ENCODE measurements around the gene EGFL7. TPM values are rescaled to one million over a fixed set of nuclear protein-coding genes. Genes with fewer than 3 reads are reported as not detected.
A peak's percentile ranks its signal among the peaks of the same experiment; 100 is the strongest.

Gene EGFL7
- total RNA-seq, 2 experiments from 2014 or later, result 0.90 to 0.93 TPM

- Mint-ChIP-seq H3K4me1 (ENCODE audit: low read depth) (no peaks in the 10 kb centered on the region), H3K9me3 (no peaks in the 10 kb centered on the region), H3K36me3 (no peaks in the 10 kb centered on the region), H3K4me3 (no peak overlapping the region), H3K27me3 (no peaks in the 10 kb centered on the region), H3K27ac (no peak overlapping the region)
- intact Hi-C loops (cut with micrococcal nuclease), result no loop called here
- ChIA-PET POLR2A (no interaction called here), CTCF (no interaction called here)
- no peak for DNase-seq
Measured at GRCh38 chr9:136684339-136684738, 21.6 kb downstream of the EGFL7 start.

GRCh38 chr9:136684799-136685198 is 22.1 kb downstream of the EGFL7 start:
- Mint-ChIP-seq H3K27me3 (no peaks in the 10 kb centered on the region), H3K4me1 (ENCODE audit: low read depth) (no peaks in the 10 kb centered on the region), H3K36me3 (no peaks in the 10 kb centered on the region), H3K9me3 (no peaks in the 10 kb centered on the region), H3K4me3 (no peak overlapping the region), H3K27ac (no peak overlapping the region)
- POLR2A ChIA-PET, result no interaction called here
- CTCF ChIA-PET, result no interaction called here
- DNase-seq, result no peak
- intact Hi-C loops (cut with micrococcal nuclease), result no loop called here

GRCh38 chr9:136685216-136685615 is 22.5 kb downstream of the EGFL7 start:
- DNase-seq, result no peak
- Mint-ChIP-seq H3K4me1 (ENCODE audit: low read depth) (no peaks in the 10 kb centered on the region), H3K9me3 (no peaks in the 10 kb centered on the region), H3K4me3 (no peak overlapping the region), H3K27ac (no peak overlapping the region), H3K36me3 (no peaks in the 10 kb centered on the region), H3K27me3 (peaks cover 3% of the 10 kb centered on the region)
- ChIA-PET CTCF (interaction anchor here (1.3 kb wide), 1 partner anchor 43 kb away, joined by 3 read pairs; no protein-coding TSS in a partner anchor), POLR2A (no interaction called here)
- intact Hi-C loops (cut with micrococcal nuclease), result no loop called here

GRCh38 chr9:136685790-136686533 is 23.2 kb downstream of the EGFL7 start:
- intact Hi-C loops (cut with micrococcal nuclease), result no loop called here
- ChIA-PET CTCF (interaction anchor here (1.3 kb wide), 2 partner anchors 14 to 42 kb away, joined by 3 read pairs; no protein-coding TSS in a partner anchor), POLR2A (interaction anchor here (0.6 to 1.0 kb wide), 2 partner anchors 11 to 41 kb away, joined by 3 to 4 read pairs; no protein-coding TSS in a partner anchor)

GRCh38 chr9:136686534-136686793 is 23.7 kb downstream of the EGFL7 start:
- DNase-seq, result no peak
- Mint-ChIP-seq H3K36me3 (no peaks in the 10 kb centered on the region), H3K4me3 (peak overlapping the region; percentile 73), H3K4me1 (ENCODE audit: low read depth) (no peaks in the 10 kb centered on the region), H3K27me3 (peaks cover 3% of the 10 kb centered on the region), H3K9me3 (no peaks in the 10 kb centered on the region), H3K27ac (no peak overlapping the region)
- intact Hi-C loops (cut with micrococcal nuclease), result no loop called here
- POLR2A ChIA-PET, result interaction anchor here (1.0 kb wide), 1 partner anchor 11 kb away, joined by 3 read pairs; no protein-coding TSS in a partner anchor
- CTCF ChIA-PET, result interaction anchor here (1.3 kb wide), 2 partner anchors 15 to 41 kb away, joined by 3 read pairs; no protein-coding TSS in a partner anchor

More at GRCh38 chr9:136685790-136686533, 23.2 kb downstream of the EGFL7 start:
- Mint-ChIP-seq H3K9me3 (no peaks in the 10 kb centered on the region), H3K27me3 (peaks cover 3% of the 10 kb centered on the region), H3K27ac (no peak overlapping the region), H3K4me3 (peak overlapping the region; percentile 73), H3K36me3 (no peaks in the 10 kb centered on the region), H3K4me1 (ENCODE audit: low read depth) (no peaks in the 10 kb centered on the region)
- DNase-seq, result no peak

GRCh38 chr9:136686794-136687711 is 24.3 kb downstream of the EGFL7 start, which contains the start of gene AGPAT2:
Gene AGPAT2, minus strand, starts transcription at chr9:136687457. Its CDS starts 100 bp downstream, at chr9:136687357.
- peak; percentile 77 for DNase-seq
- Mint-ChIP-seq H3K36me3 (no peaks in the 10 kb centered on the region), H3K9me3 (no peaks in the 10 kb centered on the region), H3K27me3 (peaks cover 3% of the 10 kb centered on the region), H3K27ac (no peak within 1 kb of the TSS), H3K4me1 (ENCODE audit: low read depth) (no peaks in the 10 kb centered on the region), H3K4me3 (peak within 1 kb of the TSS; percentile 73)
- ChIA-PET POLR2A (interaction anchor here (1.0 kb wide), 1 partner anchor 10 kb away, joined by 3 read pairs; no protein-coding TSS in a partner anchor), CTCF (interaction anchor here (0.6 to 1.5 kb wide), 4 partner anchors 15 to 433 kb away, joined by 3 to 5 read pairs (median 3); no protein-coding TSS in a partner anchor)
- intact Hi-C loops (cut with micrococcal nuclease), result no loop called here

- Mint-ChIP-seq H3K36me3 (no peaks in the 10 kb centered on the region), H3K27ac (no peak overlapping the region), H3K4me1 (ENCODE audit: low read depth) (no peaks in the 10 kb centered on the region), H3K9me3 (no peaks in the 10 kb centered on the region), H3K4me3 (no peak overlapping the region), H3K27me3 (peaks cover 3% of the 10 kb centered on the region)
- CTCF ChIA-PET, result interaction anchor here (0.6 to 1.5 kb wide), 3 partner anchors 16 to 432 kb away, joined by 3 to 5 read pairs (median 3); no protein-coding TSS in a partner anchor
- POLR2A ChIA-PET, result no interaction called here
- intact Hi-C loops (cut with micrococcal nuclease), result no loop called here
- DNase-seq, result no peak
Measured at GRCh38 chr9:136687721-136688223, 25.1 kb downstream of the EGFL7 start.

- no peak overlapping the region for H3K4me3 Mint-ChIP-seq
- H3K27me3 Mint-ChIP-seq, result peaks cover 10% of the 10 kb centered on the region
- CTCF ChIA-PET, result interaction anchor here (0.9 to 1.5 kb wide), 3 partner anchors 17 to 204 kb away, joined by 3 to 5 read pairs (median 3); no protein-coding TSS in a partner anchor
- intact Hi-C loops (cut with micrococcal nuclease), result no loop called here
- H3K36me3 Mint-ChIP-seq, result no peaks in the 10 kb centered on the region
- POLR2A ChIA-PET, result no interaction called here
- no peak overlapping the region for H3K27ac Mint-ChIP-seq
- no peak for DNase-seq
- H3K9me3 Mint-ChIP-seq, result no peaks in the 10 kb centered on the region
- H3K4me1 Mint-ChIP-seq (ENCODE audit: low read depth), result no peaks in the 10 kb centered on the region
Measured at GRCh38 chr9:136688274-136689107, 25.8 kb downstream of the EGFL7 start.

GRCh38 chr9:136689108-136689460 is 26.4 kb downstream of the EGFL7 start:
- Mint-ChIP-seq H3K4me3 (no peak overlapping the region), H3K36me3 (no peaks in the 10 kb centered on the region), H3K27me3 (peaks cover 10% of the 10 kb centered on the region), H3K4me1 (ENCODE audit: low read depth) (no peaks in the 10 kb centered on the region), H3K9me3 (no peaks in the 10 kb centered on the region), H3K27ac (no peak overlapping the region)
- no peak for DNase-seq
- ChIA-PET POLR2A (no interaction called here), CTCF (interaction anchor here (0.9 to 1.5 kb wide), 3 partner anchors 18 to 205 kb away, joined by 3 to 5 read pairs (median 3); no protein-coding TSS in a partner anchor)
- intact Hi-C loops (cut with micrococcal nuclease), result no loop called here

GRCh38 chr9:136690104-136690805 is 27.5 kb downstream of the EGFL7 start:
- no peaks in the 10 kb centered on the region for H3K9me3 Mint-ChIP-seq
- H3K4me3 Mint-ChIP-seq, result no peak overlapping the region
- H3K4me1 Mint-ChIP-seq (ENCODE audit: low read depth), result no peaks in the 10 kb centered on the region
- intact Hi-C loops (cut with micrococcal nuclease), result no loop called here
- H3K27ac Mint-ChIP-seq, result no peak overlapping the region
- H3K27me3 Mint-ChIP-seq, result peaks cover 10% of the 10 kb centered on the region
- POLR2A ChIA-PET, result no interaction called here
- CTCF ChIA-PET, result no interaction called here
- H3K36me3 Mint-ChIP-seq, result no peaks in the 10 kb centered on the region
- DNase-seq, result no peak

- no peak for DNase-seq
- ChIA-PET POLR2A (no interaction called here), CTCF (no interaction called here)
- Mint-ChIP-seq H3K27ac (no peak overlapping the region), H3K36me3 (no peaks in the 10 kb centered on the region), H3K27me3 (peaks cover 12% of the 10 kb centered on the region), H3K9me3 (no peaks in the 10 kb centered on the region), H3K4me1 (ENCODE audit: low read depth) (no peaks in the 10 kb centered on the region), H3K4me3 (no peak overlapping the region)
- intact Hi-C loops (cut with micrococcal nuclease), result no loop called here
Measured at GRCh38 chr9:136690806-136691261, 28.1 kb downstream of the EGFL7 start.

All from activated CD4-positive, alpha-beta memory T cell treated with anti-CD3 and anti-CD28 coated beads for 36 hours (primary cell).